DMS53 treated with DMSO at 0.1 percent for 48 hours (cell line): ENCODE data around the gene CSTB.

ENCODE experiments used
- DNase-seq: peaks from one replicate; lab custom pipeline; 2025; ENCODE audit not compliant: unreplicated experiment; lab: John Stamatoyannopoulos, UW

Gene CSTB

DNA sequence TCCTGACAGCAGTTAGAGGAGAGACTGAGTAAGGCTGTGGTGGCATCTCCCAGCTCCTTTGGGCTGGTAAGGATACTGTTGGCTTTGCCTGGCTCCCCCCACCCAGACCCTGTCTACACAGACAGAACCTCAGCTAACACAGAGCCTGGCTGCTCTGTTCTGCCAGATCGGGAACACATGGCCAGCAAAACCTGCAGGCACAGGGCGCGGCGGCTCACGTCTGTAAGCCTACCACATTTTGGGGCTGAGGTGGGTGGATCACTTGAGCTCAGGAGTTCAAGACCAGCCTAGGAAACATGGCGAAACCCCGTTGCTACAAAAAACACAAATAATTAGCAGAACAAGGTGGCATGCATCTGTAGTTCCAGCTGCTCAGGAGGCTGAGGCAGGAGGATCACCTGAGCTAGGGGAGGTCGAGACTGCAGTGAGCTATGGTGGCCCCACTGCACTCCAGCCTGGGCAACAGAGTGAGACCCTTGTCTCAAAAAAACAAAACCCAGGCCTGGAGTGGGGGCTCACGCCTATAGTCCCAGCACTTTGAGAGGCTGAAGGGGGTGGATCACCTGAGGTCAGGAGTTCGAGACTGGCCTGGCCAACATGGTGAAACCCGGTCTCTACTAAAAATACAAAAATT is 6.7 kb downstream of the CSTB start:
- no peak for DNase-seq

DNA sequence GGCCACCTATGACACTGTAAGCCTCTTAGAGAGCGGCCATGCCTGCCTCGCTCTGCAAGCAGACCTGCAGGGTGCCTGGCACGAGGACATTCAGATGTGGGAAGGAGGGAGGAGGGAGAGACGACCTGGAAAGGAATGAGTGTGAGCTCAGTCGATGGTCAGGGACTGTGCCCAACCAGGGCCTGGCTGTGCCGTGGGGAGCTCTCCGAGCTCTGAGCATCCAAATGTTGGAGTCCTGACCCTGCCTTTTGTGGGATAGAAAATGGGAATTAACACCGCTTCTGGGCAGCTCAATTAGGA is 7.3 kb downstream of the CSTB start:
- DNase-seq, result no peak

DNA sequence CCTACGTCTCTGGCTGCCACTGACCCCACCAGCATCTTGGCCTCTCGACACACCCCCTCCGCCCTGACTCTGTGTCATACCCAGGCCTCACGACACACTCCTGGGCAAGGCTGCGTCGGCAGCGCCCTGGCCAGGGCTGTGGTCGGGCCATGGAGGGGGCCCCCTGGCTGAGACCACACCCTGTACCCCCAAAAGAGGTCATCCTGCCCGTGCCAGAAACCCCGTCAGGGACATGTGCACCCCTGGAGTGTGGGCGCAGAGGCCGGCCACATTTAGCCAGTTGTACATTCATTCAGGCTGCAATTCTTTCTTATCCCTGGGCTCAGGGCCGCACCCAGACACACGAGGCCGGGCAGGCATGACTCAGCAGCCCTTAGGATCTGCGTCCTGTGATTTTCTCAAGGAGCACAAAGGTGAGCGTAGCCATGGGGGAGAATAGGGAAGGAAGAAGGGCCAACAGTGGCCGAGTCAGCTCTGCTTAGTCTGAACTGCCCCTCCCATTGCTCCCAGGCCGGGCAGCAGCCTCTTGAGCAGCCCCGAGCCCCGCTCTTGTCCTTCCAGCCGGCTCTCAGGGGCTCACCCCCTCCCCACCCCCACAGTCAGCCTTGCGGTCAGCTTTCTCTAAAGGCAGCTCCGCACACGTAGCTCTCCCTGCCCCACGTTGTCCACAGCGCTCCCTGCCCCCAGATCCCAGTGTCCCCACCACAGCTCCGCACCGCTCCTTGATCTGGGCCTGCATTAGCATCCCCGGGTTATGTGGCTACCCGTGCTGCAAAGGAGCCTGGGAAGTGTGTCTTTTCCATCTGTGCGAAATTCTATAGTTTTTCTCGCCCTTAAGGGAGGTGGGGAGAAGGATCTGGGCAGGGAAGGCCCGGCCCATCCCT is 7.9 kb downstream of the CSTB start:
- no peak for DNase-seq

DNA sequence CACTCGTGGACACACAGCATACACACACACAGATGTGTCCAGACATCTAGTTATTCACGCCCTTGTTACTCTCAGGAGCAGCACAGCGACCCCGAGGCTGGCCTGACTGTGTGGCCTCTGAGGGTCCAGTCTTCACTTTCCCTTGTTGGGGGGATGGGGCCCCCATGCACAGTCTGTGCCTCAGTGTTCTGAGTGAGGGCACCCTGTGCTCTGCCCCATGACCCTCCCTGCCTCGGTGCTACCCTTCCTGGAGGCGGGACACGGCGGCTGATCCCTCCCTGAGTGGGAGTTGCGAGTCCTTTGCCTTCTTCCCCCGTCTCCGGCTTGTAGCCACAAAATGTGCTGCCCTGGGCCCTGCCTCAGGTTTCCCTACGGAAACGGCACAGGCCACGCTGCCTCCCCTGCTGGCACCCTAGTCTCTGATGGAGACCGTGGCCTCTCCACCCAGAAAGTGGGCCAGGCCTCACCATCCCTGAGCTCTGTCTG is 8.6 kb downstream of the CSTB start:
- DNase-seq, result no peak

DNA sequence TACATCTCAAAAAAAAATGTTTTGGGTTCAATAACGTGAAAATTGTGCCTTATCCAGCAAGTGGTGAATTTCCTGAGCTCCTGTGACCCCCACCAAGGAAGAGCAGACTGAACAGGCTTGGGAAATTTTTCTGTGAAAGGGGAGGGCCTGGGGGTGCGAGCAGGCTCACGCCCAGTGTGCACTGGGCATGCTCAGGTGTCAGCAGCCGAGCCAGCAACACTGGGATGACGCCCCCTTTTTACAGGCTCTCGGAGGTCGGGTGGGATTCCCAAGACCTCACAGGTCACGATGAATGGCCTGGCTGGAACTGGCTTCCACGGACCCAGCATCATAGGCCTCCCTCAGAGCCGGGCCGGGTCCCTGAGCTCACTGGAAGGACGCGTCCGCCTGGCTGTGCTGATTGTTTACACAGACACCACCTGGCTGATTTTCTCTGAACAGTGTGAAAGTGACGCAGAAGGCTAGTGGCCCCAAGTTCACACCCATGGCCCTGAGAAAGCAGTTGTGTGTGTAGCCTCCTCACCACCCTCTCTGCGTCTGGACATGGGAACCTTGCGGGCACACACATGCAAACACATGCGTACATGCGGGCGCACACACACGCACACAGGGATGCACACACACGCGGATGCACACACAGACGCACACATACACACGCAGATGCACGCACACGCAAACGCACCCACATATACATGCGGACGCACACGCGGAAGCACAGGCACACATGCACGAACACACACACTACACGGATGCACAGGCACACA is 9.2 kb downstream of the CSTB start:
- DNase-seq, result peak; percentile 46

DNA sequence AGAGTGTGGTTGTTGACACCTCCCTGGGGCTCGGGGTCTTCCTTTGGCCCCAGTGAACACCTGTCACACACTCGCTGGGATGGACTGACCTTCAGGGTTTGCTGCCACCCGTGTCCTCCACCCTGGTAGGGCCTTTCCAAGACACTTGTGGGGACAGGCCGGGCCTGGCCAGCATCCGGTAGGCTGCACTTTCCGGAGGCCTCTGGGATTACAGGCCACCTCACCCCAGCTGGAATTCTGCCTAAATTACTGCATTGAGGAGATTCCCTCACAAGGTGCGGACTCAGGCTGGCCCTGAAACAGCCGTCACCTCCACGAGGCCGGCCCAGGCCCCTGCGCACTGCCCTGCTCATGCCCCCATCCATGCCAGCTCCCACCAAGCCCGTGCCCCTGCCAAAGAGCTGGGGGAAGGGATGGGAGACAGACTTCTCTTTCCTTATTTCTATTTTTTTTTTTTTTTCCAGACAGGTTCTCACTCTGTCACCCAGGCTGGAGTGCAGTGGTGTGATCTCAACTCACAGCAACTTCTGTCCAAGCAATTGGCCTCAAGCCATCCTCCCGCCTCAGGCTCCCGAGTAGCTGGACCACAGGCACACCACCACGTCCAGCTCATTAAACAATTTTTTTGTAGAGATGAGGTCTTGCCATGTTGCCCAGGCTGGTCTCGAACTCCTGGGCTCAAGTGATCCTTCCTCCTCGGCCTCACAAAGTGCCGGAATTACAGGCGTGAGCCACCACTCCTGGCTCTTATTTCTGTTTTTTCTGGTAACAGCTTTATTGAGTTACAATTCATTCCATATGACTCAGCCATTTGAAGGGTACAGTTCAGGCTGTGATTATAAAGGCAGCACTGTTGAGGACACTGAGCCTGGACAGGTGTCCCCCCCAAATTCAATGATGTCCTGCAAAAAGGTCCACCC is 11.3 kb downstream of the CSTB start:
- no peak for DNase-seq

DNA sequence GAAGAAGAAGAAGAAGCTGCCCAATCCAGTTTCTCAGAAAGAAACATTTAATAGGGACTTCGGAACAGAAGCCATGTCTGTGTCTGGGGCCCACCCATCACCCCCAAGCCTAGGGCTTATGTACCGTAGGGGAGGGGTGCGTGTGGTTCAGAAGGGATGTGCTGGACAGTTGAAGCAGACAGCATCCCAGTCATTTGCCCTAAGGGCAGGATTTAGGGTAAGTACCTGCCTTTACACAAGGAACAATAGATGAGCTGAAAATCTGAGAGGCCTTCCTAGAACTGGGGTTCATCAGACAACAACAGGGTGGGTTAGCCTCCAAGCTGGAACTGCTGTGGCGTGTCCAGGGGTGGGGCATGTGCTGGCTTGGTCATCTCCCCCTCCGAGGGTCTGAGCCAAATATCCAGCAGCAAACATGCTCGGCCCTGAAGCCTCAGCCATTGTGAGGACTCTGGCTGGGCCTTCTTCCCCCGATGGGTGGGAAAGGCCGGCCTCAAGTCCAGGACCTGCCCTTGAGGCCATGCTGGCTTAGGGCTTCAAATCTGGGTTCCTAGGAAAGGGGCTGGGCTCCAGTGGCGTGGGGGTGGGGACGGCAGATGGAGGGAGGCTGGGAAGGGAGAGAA is 12.1 kb downstream of the CSTB start:
- no peak for DNase-seq

DNA sequence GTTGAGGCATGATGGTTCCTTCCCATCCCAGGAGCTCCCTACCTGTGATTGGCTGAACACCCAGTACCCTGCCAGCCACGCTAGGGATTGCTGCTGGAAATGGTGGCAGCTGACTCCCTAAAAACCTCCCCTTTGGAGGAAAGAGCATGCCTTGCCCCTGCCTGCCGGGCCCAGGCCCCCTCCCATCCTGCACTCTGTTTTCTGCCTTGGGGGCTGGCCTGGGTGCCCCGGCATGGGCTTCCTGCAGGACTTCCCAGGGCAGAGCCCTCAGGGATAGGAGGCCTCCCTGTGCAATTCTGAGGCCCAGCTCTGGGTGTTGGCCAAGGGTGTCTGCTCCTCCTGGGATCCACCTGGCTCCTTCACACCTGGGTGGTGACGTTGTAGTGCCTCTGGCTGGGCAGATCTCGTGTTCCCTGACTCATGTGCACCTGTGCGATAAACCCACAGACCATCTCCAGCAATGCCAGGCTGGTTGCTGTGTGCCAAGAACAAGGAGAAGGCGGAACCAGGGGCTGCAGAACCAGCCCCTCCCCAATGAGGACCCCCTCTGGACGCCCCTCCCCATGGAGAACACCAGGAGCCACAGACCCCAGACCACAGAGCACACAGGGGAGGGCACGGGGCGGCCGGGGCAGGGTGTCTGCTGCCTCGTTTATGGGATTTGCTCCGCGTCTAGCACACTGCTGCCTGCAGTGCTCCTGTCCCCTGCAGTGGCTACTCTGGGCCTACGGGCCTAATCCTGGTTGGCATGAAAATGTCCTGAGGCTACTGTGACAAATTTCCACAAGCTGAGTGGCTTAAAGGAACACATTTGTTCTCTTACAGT is 13.6 kb downstream of the CSTB start:
- DNase-seq, result no peak

DNA sequence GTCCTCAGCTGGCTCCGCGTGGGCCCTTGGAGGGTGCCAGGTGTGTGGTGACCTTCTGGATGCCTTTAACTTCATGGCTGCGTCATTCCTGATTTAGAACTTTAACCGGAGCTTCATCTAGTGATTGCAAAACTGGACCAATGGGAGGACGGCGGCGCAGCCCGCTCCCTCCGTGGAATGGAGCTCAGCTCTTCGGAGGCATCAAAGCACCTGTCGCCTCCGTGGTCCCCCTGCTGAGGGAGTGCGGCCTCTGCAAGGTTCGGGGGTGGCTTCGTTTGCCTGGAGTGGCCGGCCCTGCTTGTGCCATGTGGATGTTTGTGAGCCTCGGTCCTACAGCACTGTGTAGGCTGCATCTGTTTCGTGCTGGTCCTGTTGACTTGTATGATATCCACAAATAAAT is 14.2 kb downstream of the CSTB start:
- no peak for DNase-seq

DNA sequence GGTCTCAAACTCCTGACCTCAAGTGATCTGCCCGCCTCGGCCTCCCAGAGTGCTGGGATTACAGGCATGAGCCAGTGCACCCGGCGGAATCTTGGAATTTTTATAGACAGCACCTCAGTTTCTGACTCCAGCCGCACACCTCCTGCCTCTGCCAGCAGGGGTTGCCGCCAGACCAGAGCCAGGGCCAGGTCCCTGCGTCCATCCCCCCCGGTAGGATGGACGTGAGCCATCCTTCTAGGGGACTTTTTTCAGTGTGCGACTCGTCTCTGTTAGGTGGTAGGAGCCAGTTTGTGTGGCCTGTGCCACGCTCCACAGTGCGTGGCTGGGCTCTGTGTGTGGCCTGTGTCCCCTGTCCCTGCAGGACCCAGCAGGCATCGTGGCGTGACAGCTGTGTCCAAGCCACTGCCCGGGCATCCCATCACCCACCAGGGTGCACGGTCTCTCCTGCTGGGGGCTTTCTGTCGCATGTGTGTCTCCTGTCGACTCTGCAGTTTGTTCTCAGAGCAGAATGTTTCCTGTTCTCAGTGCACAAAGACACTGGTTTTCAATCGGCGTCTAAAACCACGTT is 15.6 kb downstream of the CSTB start:
- no peak for DNase-seq

DNA sequence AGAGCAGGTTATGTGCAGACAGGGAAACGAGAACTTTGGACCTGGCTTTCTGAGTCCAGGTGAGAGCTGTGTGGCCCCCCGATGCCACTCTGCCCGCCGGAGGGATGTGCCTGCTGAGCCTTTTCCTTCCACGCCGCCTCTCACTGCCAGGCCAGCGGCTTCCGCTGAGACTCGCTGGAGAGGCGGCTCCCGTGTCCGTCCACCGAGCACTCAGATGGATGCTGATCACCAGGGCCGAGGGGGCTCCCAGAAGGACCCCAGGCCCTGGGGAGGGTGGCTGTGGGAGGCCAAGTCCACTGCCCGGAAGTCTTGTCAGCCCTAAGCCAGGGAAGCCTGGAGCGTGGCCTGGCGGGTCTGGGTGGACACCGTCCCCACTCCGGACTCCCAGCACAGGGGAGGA is 16.5 kb downstream of the CSTB start:
- no peak for DNase-seq

DNA sequence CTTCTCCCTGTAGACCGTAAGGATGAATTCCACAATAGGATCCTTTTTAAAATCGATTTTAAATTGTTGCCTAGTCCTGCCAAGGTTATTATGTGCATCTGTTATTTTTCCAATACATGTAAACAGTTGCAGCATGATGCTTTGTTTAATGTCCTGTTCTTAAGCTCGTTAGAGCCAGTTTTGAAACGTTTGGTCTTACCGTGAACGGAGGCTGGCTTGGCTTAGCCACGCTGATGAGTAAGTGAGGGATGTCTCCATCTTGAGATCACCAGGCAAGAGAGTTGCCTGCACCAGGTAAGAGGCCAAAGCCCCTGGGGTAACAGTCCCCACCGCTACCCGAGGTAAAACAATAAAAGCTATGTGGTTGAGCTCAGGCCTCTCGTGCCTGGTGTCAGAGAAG is 17.3 kb downstream of the CSTB start:
- DNase-seq, result no peak

DNA sequence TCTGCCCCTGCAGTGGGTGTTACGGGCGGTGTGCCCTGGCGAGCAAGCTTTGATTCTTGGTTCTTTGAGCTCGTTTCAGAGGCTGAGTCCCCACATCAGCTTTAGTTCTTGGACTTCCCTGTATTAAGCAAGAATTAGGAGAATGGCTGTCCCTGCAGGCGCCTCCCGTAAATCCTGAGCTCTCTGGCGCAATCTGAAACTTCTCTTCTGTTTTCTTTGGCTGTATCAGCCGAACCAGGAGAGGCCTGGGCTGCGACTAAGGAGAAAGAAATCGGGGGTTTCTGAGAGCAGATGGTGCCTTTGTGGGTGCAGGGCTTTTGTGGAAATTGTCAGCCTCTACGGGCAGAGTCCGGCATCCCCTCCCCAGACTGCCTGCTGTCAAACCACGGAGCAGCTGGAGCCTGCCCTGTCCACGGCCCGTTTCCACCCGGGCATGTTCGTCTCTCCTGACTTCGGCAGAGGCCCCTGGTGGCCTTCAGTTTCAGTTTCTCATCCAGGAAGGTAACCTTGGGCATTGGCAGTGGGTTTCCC is 17.9 kb downstream of the CSTB start:
- no peak for DNase-seq

DNA sequence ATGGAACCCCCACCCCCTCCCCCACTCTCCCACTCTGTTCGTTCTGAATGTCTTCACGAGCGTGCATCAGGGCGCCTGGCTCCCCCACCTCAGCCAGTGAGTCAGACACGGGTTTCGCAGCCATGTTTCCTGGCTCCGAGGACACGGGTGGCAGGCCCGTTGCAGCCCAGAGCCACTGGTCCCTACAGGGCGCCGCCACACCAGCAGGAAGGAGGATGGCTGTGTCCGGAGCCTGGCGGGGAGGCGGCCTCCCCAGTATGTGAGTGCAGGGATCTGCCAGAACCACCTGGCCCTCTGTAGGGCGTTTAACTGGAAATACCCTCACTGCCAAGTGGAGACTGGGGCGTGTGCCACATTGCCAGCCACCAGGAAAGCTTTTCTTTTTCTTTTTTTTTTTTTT is 18.5 kb downstream of the CSTB start:
- no peak for DNase-seq

DNA sequence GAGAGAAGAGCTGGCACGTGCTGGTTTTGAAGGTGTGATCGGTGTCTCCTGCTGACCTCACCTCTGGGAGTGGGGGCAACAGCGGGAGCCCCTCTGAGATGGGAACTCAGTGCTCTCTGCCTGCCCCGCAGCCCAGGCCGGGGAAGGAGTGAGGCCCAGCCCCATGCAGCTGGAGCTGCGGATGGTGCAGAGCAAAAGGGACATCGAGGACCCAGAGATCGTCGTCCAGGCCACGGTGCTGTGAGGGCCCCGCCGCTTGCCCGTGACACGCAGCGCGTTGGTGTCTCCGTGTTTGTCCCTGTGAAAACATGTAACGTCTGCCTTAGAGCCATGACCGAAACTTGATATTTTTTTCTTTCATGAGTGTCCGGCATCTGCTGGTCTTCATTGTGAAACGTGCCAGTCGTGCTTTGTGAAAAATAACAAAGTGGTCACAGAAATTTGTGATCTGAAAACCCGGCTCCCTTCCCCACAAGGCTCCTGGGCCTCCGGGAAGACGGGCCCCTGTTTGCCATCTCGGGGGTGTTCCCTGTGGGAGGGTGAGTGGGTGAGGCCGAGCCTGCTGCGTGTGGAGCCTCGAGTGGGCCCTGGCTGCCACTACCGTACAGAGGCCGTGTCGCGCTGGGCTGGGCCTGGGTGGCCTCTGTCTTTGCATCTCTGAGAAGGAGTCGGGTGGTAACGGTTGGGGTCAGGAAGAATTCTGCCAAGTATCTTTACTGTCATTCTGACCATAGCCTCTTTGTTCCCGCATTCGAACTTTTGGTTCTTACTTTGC is 20.1 kb downstream of the CSTB start:
- DNase-seq, result no peak

DNA sequence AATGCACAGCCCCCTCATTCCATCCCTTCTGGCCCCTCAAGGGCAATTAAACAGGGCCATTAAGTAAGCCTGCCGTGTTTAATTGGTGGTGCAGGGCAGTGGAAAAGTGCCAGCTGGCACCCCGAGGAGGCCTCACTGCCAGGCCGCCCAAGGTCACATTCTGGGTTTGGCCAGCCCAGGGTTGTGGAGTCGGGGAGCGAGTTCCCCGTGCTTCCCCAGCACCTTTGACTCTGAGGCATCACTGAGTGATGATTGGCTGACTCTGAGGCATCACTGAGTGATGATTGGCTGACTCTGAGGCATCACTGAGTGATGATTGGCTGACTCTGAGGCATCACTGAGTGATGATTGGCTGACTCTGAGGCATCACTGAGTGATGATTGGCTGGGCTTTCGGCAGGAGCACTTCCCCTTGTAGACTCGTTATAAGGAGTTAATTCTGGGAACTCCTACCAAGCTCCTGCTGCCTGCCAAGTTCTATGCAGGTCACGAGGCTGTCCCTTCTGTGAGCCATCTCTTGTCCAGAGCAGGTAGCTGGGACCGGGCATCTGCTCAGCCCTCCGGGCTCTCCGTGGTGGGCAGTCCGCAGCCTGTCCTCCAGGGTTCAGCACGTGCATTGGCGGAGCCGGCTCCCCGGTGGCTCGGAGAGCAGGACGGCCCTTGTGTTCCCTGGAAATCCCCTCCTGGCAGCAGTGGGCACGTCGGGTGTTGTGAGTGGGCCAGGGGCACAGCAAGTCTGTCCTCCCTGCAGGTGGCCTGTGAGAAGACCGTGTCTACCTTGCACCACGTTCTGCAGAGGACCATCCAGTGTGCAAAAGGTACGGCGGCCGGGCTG is 20.9 kb downstream of the CSTB start:
- no peak for DNase-seq

DNA sequence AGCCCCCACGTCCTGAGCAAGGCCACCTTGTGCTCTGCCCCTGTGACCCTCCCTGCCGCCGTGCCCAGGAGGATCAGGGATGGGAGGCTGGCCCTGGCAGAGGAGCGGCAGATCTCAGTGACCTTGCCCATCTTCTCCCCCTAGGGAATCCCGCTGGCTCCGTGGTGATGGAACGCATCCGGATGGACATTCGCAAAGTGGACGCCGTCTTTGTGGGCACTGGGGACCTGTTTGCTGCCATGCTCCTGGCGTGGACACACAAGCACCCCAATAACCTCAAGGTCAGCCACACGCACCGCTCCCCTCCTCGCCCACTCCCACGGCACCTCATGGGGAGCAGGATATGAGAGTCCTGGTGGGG is 22.7 kb downstream of the CSTB start:
- no peak for DNase-seq
